Measurements from ENCODE around the gene CLP1.
"Not testable (repeated sequence)": the region's sequence is repeated elsewhere in the genome, so short reads cannot be mapped to it uniquely, and the experiment has no call there.

CLP1 gene

GRCh38 chr11:57652662-57653061 lies 4.9 kb upstream of the CLP1 start:
- in situ Hi-C loops (cut with HindIII; ENCODE audit: low sequenced_read_pairs) = no loop called here

DNA sequence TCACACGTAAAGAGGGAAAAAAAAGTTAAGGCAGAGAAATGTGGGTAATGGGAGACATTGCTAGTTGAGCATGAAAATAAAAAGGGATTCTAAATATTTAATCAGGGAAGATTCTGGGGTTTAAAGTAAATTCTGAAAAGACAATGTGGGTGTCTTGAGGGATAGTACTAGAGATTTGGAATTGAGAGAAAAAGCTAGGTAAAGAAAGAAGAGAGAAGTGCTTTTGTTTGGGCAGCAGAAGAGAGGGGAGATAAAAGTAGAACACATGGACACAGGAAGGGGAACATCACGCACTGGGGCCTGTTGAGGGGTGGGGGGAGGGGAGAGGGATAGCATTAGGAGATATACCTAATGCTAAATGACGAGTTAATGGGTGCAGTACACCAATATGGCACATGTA lies 4.4 kb upstream of the CLP1 start:
- in situ Hi-C loops (cut with HindIII; ENCODE audit: low sequenced_read_pairs) = no loop called here

DNA sequence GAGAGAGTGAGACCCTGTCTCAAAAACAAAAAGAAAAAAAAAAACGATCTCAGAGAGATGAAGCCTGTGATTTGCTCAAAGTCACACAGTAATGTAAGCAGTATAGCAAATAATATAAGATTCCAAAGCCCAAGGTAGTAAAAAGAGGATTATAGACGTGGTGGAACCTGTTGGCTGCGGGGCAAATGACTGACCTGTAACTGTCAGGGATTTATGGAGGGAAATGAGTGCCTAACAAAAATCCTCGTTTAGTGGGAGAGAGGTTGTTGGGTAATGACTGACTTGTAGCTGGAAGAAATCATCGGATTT lies 723 bp upstream of the CLP1 start:
- in situ Hi-C loops (cut with HindIII; ENCODE audit: low sequenced_read_pairs) = no loop called here

- in situ Hi-C loops (cut with HindIII; ENCODE audit: low sequenced_read_pairs) = no loop called here
These were observed 430 bp downstream of the CLP1 start for GRCh38 chr11:57658023-57658361.

GRCh38 chr11:57659669-57660068 lies 2.1 kb downstream of the CLP1 start:
- in situ Hi-C loops (cut with HindIII; ENCODE audit: low sequenced_read_pairs) = no loop called here

DNA sequence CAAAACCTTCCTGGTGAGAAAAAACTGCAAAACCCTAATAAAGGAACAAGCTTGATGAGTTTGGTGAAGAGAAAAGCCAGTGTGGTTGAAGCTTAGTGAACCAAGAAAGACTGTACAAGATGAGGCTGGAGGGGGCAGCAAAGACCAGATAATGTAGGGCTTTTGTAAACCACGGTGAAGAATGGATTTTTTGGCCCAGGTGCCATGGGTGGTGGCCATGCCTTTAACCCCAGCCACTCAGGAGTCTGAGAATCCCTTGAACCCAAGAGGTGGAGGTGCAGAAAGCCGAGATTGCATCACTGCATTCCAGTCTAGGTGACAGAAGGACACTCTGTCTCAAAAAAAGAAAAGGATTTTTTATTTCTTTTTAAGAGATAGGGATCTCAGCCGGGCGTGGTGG lies 5.3 kb downstream of the CLP1 start:
- in situ Hi-C loops (cut with HindIII; ENCODE audit: low sequenced_read_pairs) = no loop called here

- in situ Hi-C loops (cut with HindIII; ENCODE audit: low sequenced_read_pairs) = no loop called here
These were observed 6.4 kb downstream of the CLP1 start for GRCh38 chr11:57663975-57664374.

- in situ Hi-C loops (cut with HindIII; ENCODE audit: low sequenced_read_pairs) = no loop called here
These were observed 9.7 kb downstream of the CLP1 start for GRCh38 chr11:57667117-57667735.

DNA sequence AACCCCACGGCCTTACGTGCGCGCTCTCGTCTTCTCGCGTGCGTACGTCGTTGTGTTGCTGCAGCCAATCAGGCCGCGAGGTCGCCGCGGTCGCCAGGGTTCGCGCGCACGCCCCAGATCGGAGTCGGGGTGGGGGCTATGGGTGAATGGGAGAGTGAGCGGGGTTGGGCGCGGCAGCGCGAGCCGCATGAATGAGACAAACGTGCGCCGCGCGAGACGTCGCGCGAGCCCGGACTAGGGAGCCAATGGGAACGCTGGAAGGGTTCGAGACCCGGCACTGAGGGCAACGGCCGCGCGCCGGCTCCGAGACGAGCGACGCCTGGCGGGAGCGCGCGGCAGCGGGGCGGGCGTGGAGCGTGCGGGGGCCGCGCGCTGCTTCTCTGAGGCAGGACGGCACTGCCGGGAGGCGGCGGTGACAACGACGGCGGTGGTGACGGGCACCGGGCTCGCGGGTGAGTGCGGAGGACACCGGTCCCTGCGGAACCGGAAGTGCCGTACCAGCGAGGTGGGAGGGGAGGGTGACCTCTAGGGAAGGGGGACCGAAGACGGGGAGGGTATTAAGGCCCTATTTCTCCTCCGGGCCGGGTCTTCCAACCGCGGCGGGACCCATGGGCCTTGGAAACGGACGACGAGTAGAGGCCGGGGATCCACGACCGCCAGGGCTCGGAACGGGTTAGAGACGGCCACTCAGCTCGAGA lies 10.3 kb downstream of the CLP1 start, which contains the start of gene ZDHHC5:
Gene ZDHHC5 (plus strand): TSS at position 379 of the 698 bp plus-strand sequence. CDS start 4,977 bp downstream, outside the sequence.
- in situ Hi-C loops (cut with HindIII; ENCODE audit: low sequenced_read_pairs) = no loop called here

- in situ Hi-C loops (cut with HindIII; ENCODE audit: low sequenced_read_pairs) = no loop called here
These were observed 10.8 kb downstream of the CLP1 start for GRCh38 chr11:57668434-57668782.

- in situ Hi-C loops (cut with HindIII; ENCODE audit: low sequenced_read_pairs) = no loop called here
These were observed 16.7 kb downstream of the CLP1 start for GRCh38 chr11:57674251-57674650.

GRCh38 chr11:57675176-57675941 lies 17.8 kb downstream of the CLP1 start:
- in situ Hi-C loops (cut with HindIII; ENCODE audit: low sequenced_read_pairs) = no loop called here

- in situ Hi-C loops (cut with HindIII; ENCODE audit: low sequenced_read_pairs) = no loop called here
These were observed 21.8 kb downstream of the CLP1 start for GRCh38 chr11:57679396-57679795.

DNA sequence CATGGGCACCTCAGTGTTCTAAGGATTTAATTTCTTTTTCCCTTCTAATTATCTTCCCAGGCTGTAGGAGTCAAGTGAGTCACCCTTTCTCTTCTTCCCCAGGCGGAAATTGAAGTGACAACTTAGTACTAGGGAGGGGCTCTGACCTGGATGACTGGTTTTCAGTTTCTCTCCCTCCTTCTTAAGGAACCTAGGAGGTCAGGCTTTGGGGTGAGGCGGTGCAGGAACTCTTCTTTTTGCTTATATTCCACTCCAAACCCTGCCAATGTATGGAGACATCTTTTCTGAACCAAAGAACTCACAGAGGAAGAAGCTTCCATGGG lies 23.0 kb downstream of the CLP1 start:
- in situ Hi-C loops (cut with HindIII; ENCODE audit: low sequenced_read_pairs) = no loop called here

DNA sequence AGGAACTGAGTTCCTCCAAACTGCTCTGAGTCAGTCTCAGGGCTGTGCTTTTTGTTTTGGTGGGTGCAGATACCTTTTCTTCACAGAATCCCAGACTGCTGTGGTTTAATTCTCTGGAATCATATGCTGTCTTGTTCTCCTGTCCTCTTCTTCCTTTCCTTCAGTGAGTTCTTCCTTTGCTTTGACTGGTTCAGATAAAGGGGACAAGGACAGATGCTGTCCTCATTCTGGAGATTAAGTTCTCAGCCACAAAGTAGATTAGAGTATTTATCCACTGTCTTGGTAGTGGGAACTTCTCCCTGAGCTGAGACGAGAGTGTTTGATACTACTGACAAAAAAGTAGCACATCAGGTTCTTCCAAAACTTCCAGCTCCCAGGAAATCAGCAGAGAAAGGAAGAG lies 23.6 kb downstream of the CLP1 start:
- in situ Hi-C loops (cut with HindIII; ENCODE audit: low sequenced_read_pairs) = no loop called here

- in situ Hi-C loops (cut with HindIII; ENCODE audit: low sequenced_read_pairs) = not testable (repeated sequence)
These were observed 32.9 kb downstream of the CLP1 start for GRCh38 chr11:57690474-57690873.

DNA sequence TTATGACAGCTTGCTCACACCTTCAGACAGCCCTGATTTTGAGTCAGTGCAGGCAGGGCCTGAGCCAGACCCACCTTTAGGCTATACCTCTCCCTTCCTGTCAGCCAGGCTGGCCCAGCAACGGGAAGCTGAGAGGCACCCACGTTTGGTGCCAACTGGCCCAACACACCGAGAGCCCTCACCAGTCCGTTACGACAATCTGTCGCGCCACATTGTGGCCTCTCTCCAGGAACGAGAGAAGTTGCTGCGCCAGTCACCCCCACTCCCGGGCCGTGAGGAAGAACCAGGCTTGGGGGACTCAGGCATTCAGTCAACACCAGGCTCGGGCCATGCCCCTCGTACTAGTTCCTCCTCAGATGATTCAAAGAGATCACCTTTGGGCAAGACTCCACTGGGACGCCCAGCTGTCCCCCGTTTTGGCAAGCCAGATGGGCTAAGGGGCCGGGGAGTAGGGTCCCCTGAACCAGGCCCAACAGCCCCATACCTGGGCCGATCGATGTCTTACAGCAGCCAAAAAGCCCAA lies 41.3 kb downstream of the CLP1 start:
- in situ Hi-C loops (cut with HindIII; ENCODE audit: low sequenced_read_pairs) = no loop called here

DNA sequence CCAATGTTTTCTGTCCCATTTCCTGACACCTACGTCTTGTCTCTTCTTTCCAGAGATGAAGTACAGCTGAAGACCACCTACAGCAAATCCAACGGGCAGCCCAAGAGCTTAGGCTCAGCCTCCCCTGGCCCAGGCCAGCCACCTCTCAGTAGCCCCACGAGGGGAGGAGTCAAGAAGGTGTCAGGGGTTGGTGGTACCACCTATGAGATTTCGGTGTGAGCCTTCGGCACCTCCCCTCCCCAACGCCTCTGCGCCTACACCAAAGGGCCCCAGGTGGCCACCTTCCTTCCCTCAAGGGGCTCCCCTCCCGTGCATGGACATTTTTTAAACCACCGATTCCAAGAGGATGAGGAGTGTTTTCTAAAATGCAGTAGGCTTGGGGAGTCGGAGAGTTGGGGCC lies 42.3 kb downstream of the CLP1 start:
- in situ Hi-C loops (cut with HindIII; ENCODE audit: low sequenced_read_pairs) = loop anchor here (25.0 kb wide), 1 partner anchor 112 kb away; no protein-coding TSS in a partner anchor

DNA sequence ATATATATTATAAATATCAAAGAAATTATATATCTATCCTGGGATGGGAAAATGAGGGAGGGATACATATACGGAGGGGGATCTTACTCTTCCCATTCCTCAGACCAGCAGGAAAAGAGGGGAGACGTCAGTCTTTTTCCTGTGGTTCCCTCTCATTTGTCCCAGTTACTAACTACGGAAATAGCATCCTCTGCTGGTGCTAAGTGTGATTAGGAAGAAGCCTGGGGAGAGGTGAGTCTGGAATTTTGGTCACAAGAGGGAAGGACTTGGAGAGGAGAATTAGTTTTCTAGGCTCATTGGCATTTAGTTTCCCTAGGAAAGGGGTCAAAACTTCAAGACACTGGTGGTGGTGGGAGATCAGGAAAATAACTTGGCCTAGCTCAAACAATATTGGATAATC lies 42.9 kb downstream of the CLP1 start:
- in situ Hi-C loops (cut with HindIII; ENCODE audit: low sequenced_read_pairs) = loop anchor here (25.0 kb wide), 1 partner anchor 112 kb away; no protein-coding TSS in a partner anchor

DNA sequence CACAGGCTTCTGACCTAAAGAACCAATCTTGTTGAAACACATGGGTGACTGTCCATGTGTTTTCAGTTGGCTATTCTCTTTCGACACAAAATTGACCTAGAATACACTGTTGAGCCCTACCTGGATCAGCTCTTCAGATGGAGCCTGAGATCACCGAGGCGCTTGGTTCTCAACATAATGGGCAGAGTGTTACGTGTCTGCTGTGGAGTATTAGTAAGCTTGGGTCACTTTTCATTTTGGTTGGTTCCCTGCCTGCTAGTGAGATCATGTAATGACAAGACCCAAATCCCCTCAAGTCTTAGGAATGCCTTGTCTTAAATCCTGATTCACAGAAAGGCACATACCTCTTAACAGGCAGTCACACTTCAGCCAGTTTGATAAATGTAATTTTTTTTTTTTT lies 45.8 kb downstream of the CLP1 start:
- in situ Hi-C loops (cut with HindIII; ENCODE audit: low sequenced_read_pairs) = loop anchor here (25.0 kb wide), 1 partner anchor 109 kb away; no protein-coding TSS in a partner anchor

DNA sequence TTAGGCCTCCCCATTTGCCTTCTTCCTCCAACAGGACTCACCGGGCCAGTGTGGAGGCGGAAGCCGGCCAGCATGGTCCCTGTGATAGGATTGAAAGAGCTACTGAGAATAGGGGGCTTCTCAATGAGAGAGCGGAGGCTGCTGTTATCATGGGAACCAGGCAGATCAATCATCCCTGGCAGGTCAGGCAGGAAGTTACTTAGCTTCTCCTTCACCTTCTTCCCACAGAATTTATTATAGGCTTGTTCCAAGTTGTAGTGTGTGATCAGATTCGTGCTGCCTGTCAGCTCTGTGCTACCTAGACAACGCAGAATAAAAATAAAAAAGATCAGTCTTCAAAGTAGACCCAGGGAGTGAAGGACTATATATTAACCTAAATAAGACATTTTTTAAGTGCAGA lies 47.4 kb downstream of the CLP1 start:
- in situ Hi-C loops (cut with HindIII; ENCODE audit: low sequenced_read_pairs) = loop anchor here (25.0 kb wide), 1 partner anchor 107 kb away; no protein-coding TSS in a partner anchor

DNA sequence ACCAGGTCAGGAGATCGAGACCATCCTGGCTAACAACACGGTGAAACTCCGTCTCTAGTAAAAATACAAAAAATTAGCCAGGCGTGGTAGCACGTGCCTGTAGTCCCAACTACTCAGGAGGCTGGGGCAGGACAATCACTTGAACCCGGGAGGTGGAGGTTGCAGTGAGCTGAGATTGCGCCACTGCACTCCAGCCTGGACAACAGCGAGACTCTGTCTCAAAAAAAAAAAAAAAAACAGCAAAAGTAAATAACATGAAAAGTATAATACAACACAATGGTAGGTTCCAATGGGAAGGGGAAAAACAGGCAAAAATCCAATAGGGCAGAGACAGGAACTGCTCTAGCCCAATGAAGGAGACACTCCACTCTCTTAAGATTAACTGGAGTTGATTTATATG lies 47.9 kb downstream of the CLP1 start:
- in situ Hi-C loops (cut with HindIII; ENCODE audit: low sequenced_read_pairs) = loop anchor here (25.0 kb wide), 1 partner anchor 107 kb away; no protein-coding TSS in a partner anchor

Data from DLD1 (cell line).